ENCODE measurements around the gene CLNK.

Gene CLNK

GRCh38 chr4:10661047-10661446 lies 23.5 kb downstream of the CLNK start:
- no peak overlapping the region for H3K27ac ChIP-seq (ENCODE audit: low read length)

GRCh38 chr4:10659251-10659650 lies 25.3 kb downstream of the CLNK start:
- H3K79me2 ChIP-seq (ENCODE audit: low read length), result no peaks in the 10 kb centered on the region
- no peaks in the 10 kb centered on the region for H3K9me3 ChIP-seq (ENCODE audit: insufficient read depth, low read length)
- no peak overlapping the region for H3K9ac ChIP-seq (ENCODE audit: low read length)
- no peak overlapping the region for H3K4me3 ChIP-seq (ENCODE audit: low read length)
- H3K27ac ChIP-seq (ENCODE audit: low read length), result no peak overlapping the region
- peaks cover 4% of the 10 kb centered on the region; the same call in 1 of the 2 replicates for H3K4me1 ChIP-seq (ENCODE audit: low read length)
- no peak overlapping the region for H2AFZ ChIP-seq (ENCODE audit: low read depth, low read length)
- H3K4me2 ChIP-seq (ENCODE audit: low read length), result no peak overlapping the region
- H3K36me3 ChIP-seq (replicated peaks; ENCODE audit: low read depth, low read length), result no peaks in the 10 kb centered on the region
- no peaks in the 10 kb centered on the region for H3K27me3 ChIP-seq (ENCODE audit: low read depth, low read length)
- no peaks in the 10 kb centered on the region for H4K20me1 ChIP-seq (ENCODE audit: insufficient read depth, low read length)
- TF ChIP-seq CTCF (IDR thresholded peaks at IDR 0.05; ENCODE audit: low read depth, low read length) (no peak), EZH2phosphoT487 (IDR thresholded peaks at IDR 0.05; ENCODE audit: low read depth) (no peak)

More at GRCh38 chr4:10661047-10661446, 23.5 kb downstream of the CLNK start:
- no peaks in the 10 kb centered on the region for H3K79me2 ChIP-seq (ENCODE audit: low read length)
- H3K9me3 ChIP-seq (ENCODE audit: insufficient read depth, low read length), result no peaks in the 10 kb centered on the region
- TF ChIP-seq CTCF (IDR thresholded peaks at IDR 0.05; ENCODE audit: low read depth, low read length), result no peak
- H4K20me1 ChIP-seq (ENCODE audit: insufficient read depth, low read length), result no peaks in the 10 kb centered on the region
- no peak overlapping the region for H3K4me2 ChIP-seq (ENCODE audit: low read length)
- no peak overlapping the region for H3K9ac ChIP-seq (ENCODE audit: low read length)
- no peaks in the 10 kb centered on the region for H3K36me3 ChIP-seq (replicated peaks; ENCODE audit: low read depth, low read length)
- peaks cover under 1% of the 10 kb centered on the region; the same call in 1 of the 2 replicates for H3K4me1 ChIP-seq (ENCODE audit: low read length)
- H2AFZ ChIP-seq (ENCODE audit: low read depth, low read length), result no peak overlapping the region; the same call in 1 of the 2 replicates
- H3K4me3 ChIP-seq (ENCODE audit: low read length), result no peak overlapping the region
- H3K27me3 ChIP-seq (ENCODE audit: low read depth, low read length), result no peaks in the 10 kb centered on the region

GRCh38 chr4:10656988-10657387 lies 27.6 kb downstream of the CLNK start:
- TF ChIP-seq CTCF (IDR thresholded peaks at IDR 0.05; ENCODE audit: low read depth, low read length) (no peak), EZH2phosphoT487 (IDR thresholded peaks at IDR 0.05; ENCODE audit: low read depth) (no peak)
- H3K79me2 ChIP-seq (ENCODE audit: low read length), result no peaks in the 10 kb centered on the region
- H3K4me2 ChIP-seq (ENCODE audit: low read length), result peak overlapping the region; percentile 23
- H3K4me3 ChIP-seq (ENCODE audit: low read length), result no peak overlapping the region
- peaks cover 4% of the 10 kb centered on the region; the same call in 1 of the 2 replicates for H3K4me1 ChIP-seq (ENCODE audit: low read length)
- H3K36me3 ChIP-seq (replicated peaks; ENCODE audit: low read depth, low read length), result no peaks in the 10 kb centered on the region
- H4K20me1 ChIP-seq (ENCODE audit: insufficient read depth, low read length), result no peaks in the 10 kb centered on the region
- H2AFZ ChIP-seq (ENCODE audit: low read depth, low read length), result no peak overlapping the region
- H3K9me3 ChIP-seq (ENCODE audit: insufficient read depth, low read length), result no peaks in the 10 kb centered on the region
- H3K27me3 ChIP-seq (ENCODE audit: low read depth, low read length), result no peaks in the 10 kb centered on the region
- H3K9ac ChIP-seq (ENCODE audit: low read length), result no peak overlapping the region
- H3K27ac ChIP-seq (ENCODE audit: low read length), result no peak overlapping the region

- no peak overlapping the region for H3K27ac ChIP-seq (ENCODE audit: low read length)
- no peaks in the 10 kb centered on the region for H4K20me1 ChIP-seq (ENCODE audit: insufficient read depth, low read length)
- no peak overlapping the region for H2AFZ ChIP-seq (ENCODE audit: low read depth, low read length)
- peaks cover 4% of the 10 kb centered on the region; the same call in 1 of the 2 replicates for H3K4me1 ChIP-seq (ENCODE audit: low read length)
- no peak overlapping the region for H3K4me3 ChIP-seq (ENCODE audit: low read length)
- H3K9ac ChIP-seq (ENCODE audit: low read length), result no peak overlapping the region
- no peaks in the 10 kb centered on the region for H3K79me2 ChIP-seq (ENCODE audit: low read length)
- H3K9me3 ChIP-seq (ENCODE audit: insufficient read depth, low read length), result no peaks in the 10 kb centered on the region
- no peak overlapping the region for H3K4me2 ChIP-seq (ENCODE audit: low read length)
- no peaks in the 10 kb centered on the region for H3K27me3 ChIP-seq (ENCODE audit: low read depth, low read length)
- TF ChIP-seq CTCF (IDR thresholded peaks at IDR 0.05; ENCODE audit: low read depth, low read length), result no peak
- TF ChIP-seq EZH2phosphoT487 (IDR thresholded peaks at IDR 0.05; ENCODE audit: low read depth), result no peak
- H3K36me3 ChIP-seq (replicated peaks; ENCODE audit: low read depth, low read length), result no peaks in the 10 kb centered on the region
Measured at GRCh38 chr4:10656420-10656819, 28.1 kb downstream of the CLNK start.

All from OCI-LY3 (cell line).